K562 (cell line): ENCODE data around the gene BSN. TPM values are rescaled to one million over a fixed set of nuclear protein-coding genes. Genes with fewer than 3 reads are reported as not detected.

Experiments used
- ATAC-seq: fragments of 200-7000 bp; cut with Tn5 transposase; 3 replicates; pipeline ENCODE4 v1.9.1; 2020; ENCODE audit warnings: moderate library complexity
- BruUV-seq: library from RNA; stranded (reverse); fragments of 400-500 nt; replicated peaks from 2 replicates; lab custom pipeline; 2021; lab: Mats Ljungman, UMichigan
- CTCF ChIA-PET: fragments of 300-600 bp; formaldehyde crosslinking; extraction: SDS; loops from one replicate; lab custom pipeline; 2021; ENCODE audit warnings: low intra/inter-chr PET ratio; lab: Yijun Ruan, JAX
- POLR2A ChIA-PET: fragments of 300-600, 350-650 bp; sonication (Branson Sonifier 250); formaldehyde crosslinking; extraction: SDS; loops from one replicate; lab custom pipeline; 2021; ENCODE audit warnings: antibody characterized with exemption, inconsistent platforms; lab: Yijun Ruan, JAX
- DNase-seq, 4 experiments: peaks; one replicate each; pipeline versions ENCODE4 v3.0.0 to v3.0.0-alpha.2; 2011 to 2018; ENCODE audit warnings: low spot score in 3 of 4, mixed read lengths in 3 of 4; ENCODE audit errors: extremely low read depth in 1 of 4
- FAIRE-seq: peaks from 2 replicates; lab custom pipeline; 2011; peaks lifted over from hg19 to GRCh38; lab: Jason Lieb, UNC
- H2AFZ ChIP-seq: 2 replicates; pipeline ENCODE4 v1.6.0; 2011; ENCODE audit warnings: low read depth, low read length, control low read depth, inconsistent platforms
- H3K27ac ChIP-seq: fragments of 200-600 bp; 3 replicates; pipeline ENCODE4 v1.8.0; 2011; ENCODE audit warnings: low read depth, mild to moderate bottlenecking, control low read depth, inconsistent platforms, low read length, moderate library complexity, mixed read lengths; ENCODE audit errors: extremely low read depth
- H3K27me3 ChIP-seq, 2 experiments: fragments of 300-600 bp in 1 of 2; 2 replicates in 1 of 2; 3 replicates in 1 of 2; pipeline versions ENCODE4 v1.6.0 to v1.8.0; 2011; ENCODE audit warnings: inconsistent platforms in 2 of 2, low read length in 2 of 2, mild to moderate bottlenecking in 1 of 2, mixed read lengths in 1 of 2, moderate library complexity in 1 of 2; ENCODE audit not compliant: control insufficient read depth in 2 of 2, insufficient read depth in 2 of 2
- H3K36me3 ChIP-seq: fragments of 300-600 bp; 3 replicates; pipeline ENCODE4 v1.8.0; 2011; ENCODE audit warnings: mild to moderate bottlenecking, low read length, inconsistent platforms; ENCODE audit not compliant: control insufficient read depth, insufficient read depth
- H3K4me1 ChIP-seq, 2 experiments: fragments of 200-600 bp in 1 of 2; replicated peaks in 1 of 2; 2 replicates in 1 of 2; 3 replicates in 1 of 2; pipeline versions ENCODE4 v1.5.1 to v1.8.0; 2011; ENCODE audit warnings: inconsistent platforms in 2 of 2, low read length in 2 of 2, mild to moderate bottlenecking in 1 of 2, mixed read lengths in 1 of 2, moderate library complexity in 1 of 2; ENCODE audit not compliant: control insufficient read depth in 2 of 2, insufficient read depth in 2 of 2
- H3K4me2 ChIP-seq: 2 replicates; pipeline ENCODE4 v1.6.1; 2011; ENCODE audit warnings: low read length, control low read depth, inconsistent platforms, mixed read lengths; ENCODE audit not compliant: insufficient read depth
- H3K4me3 ChIP-seq: fragments of 200-600 bp; sonication (generic), shearing (Covaris generic); 2 replicates; pipeline ENCODE4 v1.5.1; 2016; ENCODE audit warnings: control low read depth, inconsistent platforms
- H3K79me2 ChIP-seq: fragments of 200-600 bp; 3 replicates; pipeline ENCODE4 v1.8.0; 2011; ENCODE audit warnings: low read length, inconsistent platforms; ENCODE audit not compliant: control insufficient read depth, insufficient read depth
- H3K9ac ChIP-seq, 2 experiments: 2 replicates each; pipeline versions ENCODE4 v1.6.0 to v1.6.1; 2011; ENCODE audit warnings: low read depth in 2 of 2, low read length in 2 of 2, control low read depth in 1 of 2, inconsistent platforms in 1 of 2, mild to moderate bottlenecking in 1 of 2, mixed read lengths in 1 of 2; ENCODE audit not compliant: insufficient read depth in 1 of 2
- H3K9me1 ChIP-seq: one replicate; pipeline ENCODE4 v1.6.0; 2011; ENCODE audit warnings: inconsistent platforms, mild to moderate bottlenecking, low read length, moderate library complexity; ENCODE audit not compliant: control insufficient read depth, insufficient read depth
- H3K9me3 ChIP-seq: replicated peaks from 2 replicates; pipeline ENCODE4 v1.5.1; 2011; ENCODE audit warnings: low read depth, low read length, inconsistent platforms; ENCODE audit not compliant: control insufficient read depth, insufficient read depth
- H4K20me1 ChIP-seq: replicated peaks from 2 replicates; pipeline ENCODE4 v1.6.1; 2011; ENCODE audit warnings: low read length, inconsistent platforms, mixed read lengths; ENCODE audit not compliant: control insufficient read depth, insufficient read depth
- BRCA1 ChIP-seq, 2 experiments: fragments of 450-650 bp in 1 of 2; sonication (generic) in 1 of 2; formaldehyde crosslinking in 1 of 2; IDR thresholded peaks; 2 replicates each; pipeline versions ENCODE4 v1.5.0 to v1.6.1; 2017 to 2020; ENCODE audit warnings: mild to moderate bottlenecking in 1 of 2, missing genetic modification reagents in 1 of 2
- CAMTA2 ChIP-seq: fragments of 250-450 bp; sonication (Bioruptor Pico); conservative IDR thresholded peaks from 2 replicates; pipeline ENCODE4 v1.5.1; 2022
- FOXK1 ChIP-seq: sonication (generic); formaldehyde crosslinking; IDR thresholded peaks from 2 replicates; pipeline ENCODE4 v1.8.0; 2022; ENCODE audit warnings: missing genetic modification reagents, mild to moderate bottlenecking, borderline replicate concordance
- KDM1A ChIP-seq, 2 experiments: fragments of 450-650 bp; IDR thresholded peaks; 2 replicates each; pipeline ENCODE4 v1.6.1; 2016; ENCODE audit warnings: mild to moderate bottlenecking in 2 of 2
- NCOR1 ChIP-seq: fragments of 450-650 bp; IDR thresholded peaks from 2 replicates; pipeline ENCODE4 v1.6.1; 2016; ENCODE audit warnings: mild to moderate bottlenecking, moderate library complexity
- NEUROD1 ChIP-seq: fragments of 150-350 bp; IDR thresholded peaks from 2 replicates; pipeline ENCODE4 v1.6.1; 2014; ENCODE audit warnings: borderline replicate concordance, low read length, low read depth; ENCODE audit not compliant: partially characterized antibody
- ZC3H4 ChIP-seq: sonication (generic); formaldehyde crosslinking; IDR thresholded peaks from 2 replicates; pipeline ENCODE4 v1.9.0; 2021; ENCODE audit warnings: missing genetic modification reagents, borderline replicate concordance
- ZNF175 ChIP-seq: fragments of 200-800 bp; sonication (Bioruptor generic); IDR thresholded peaks from 2 replicates; pipeline ENCODE4 v1.6.1; 2016; ENCODE audit warnings: low read depth, mild to moderate bottlenecking, missing genetic modification characterization, missing compliant biosample characterization
- ZNF232 ChIP-seq: sonication (generic); formaldehyde crosslinking; IDR thresholded peaks from 2 replicates; pipeline ENCODE4 v1.8.0; 2022; ENCODE audit warnings: mild to moderate bottlenecking, missing genetic modification reagents
- ZSCAN29 ChIP-seq: fragments of 450-650 bp; IDR thresholded peaks from 2 replicates; pipeline ENCODE4 v1.6.1; 2017
- WGBS: fragments of 100-300 bp; shearing (Covaris generic); methylation state at CpG from one replicate; pipeline ENCODE4 v1.1.6; 2016; ENCODE audit warnings: low coverage, mixed read lengths; ENCODE audit not compliant: insufficient coverage; ENCODE audit errors: missing lambda C conversion rate; 5-methylcytosine and 5-hydroxymethylcytosine counted together
- in situ Hi-C: fragments of 300-500 bp; cut with MboI; formaldehyde crosslinking; loops from 4 replicates; pipeline ENCODE4 v1.15.0; 2018; ENCODE audit warnings: inconsistent platforms, mixed read lengths
- intact Hi-C: fragments of 100-400 bp; cut with micrococcal nuclease; formaldehyde crosslinking; loops from 2 replicates; pipeline ENCODE4 v1.14.2; 2022
- polyA plus RNA-seq, 8 experiments: library from polyadenylated mRNA; depleted of rRNA in 4 of 8; stranded (reverse) in 5 of 8; unstranded in 3 of 8; fragments of >200 nt; fragmentation: Nextera tagmentation in 2 of 8; fragmentation: Illumina TruSeq in 1 of 8; extraction: Ambion mirVana in 2 of 8; extraction: Trizol in 1 of 8; gene quantifications; 2 replicates each; pipeline versions ENCODE4 v1.2.1 to v1.2.3, GENCODE V29; 2011 to 2014; ENCODE audit warnings: inconsistent platforms in 1 of 8, missing spikeins in 1 of 8
- total RNA-seq, 7 experiments: library from RNA; depleted of rRNA in 6 of 7; stranded (reverse); fragments of >200 nt in 6 of 7; fragmentation: Illumina TruSeq in 2 of 7; extraction: Trizol in 2 of 7; gene quantifications; 2 replicates each; pipeline versions ENCODE4 v1.2.1 to v1.2.3, GENCODE V29; 2011 to 2021; ENCODE audit warnings: low replicate concordance in 1 of 7
- TF ChIP-seq, protein P1 (sequence below): fragments of 150-350 bp; IDR thresholded peaks from 2 replicates; pipeline ENCODE4 v1.6.1; 2014; ENCODE audit warnings: low read depth, mild to moderate bottlenecking, low read length, borderline replicate concordance

BSN gene
- total and polyA plus RNA-seq, 9 of the 15 experiments (the other 6 are each of a cell fraction or from before 2014, with no cell fraction given): 0.03 to 1.5 (median 0.29) TPM

DNA sequence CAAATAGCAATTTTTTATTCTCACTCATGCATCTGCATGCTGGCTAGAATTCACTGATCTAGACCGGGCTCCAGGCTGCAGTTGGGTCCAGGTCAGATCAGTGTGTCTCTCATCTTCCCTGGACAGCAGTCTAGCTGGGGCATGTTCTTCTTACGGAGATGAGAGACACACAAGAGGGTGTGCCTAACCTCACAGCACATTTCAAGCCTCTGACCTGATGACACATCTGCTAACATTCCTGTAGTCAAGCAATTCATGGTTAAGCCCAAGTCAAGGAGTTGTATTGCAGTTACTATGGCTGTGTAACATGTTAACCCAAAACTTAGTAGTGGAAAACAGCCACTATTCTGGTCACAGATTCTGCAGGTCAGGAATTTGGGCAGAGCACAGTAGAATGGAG is 13.1 kb downstream of the BSN start:
- Histone ChIP-seq H3K9ac (no peak overlapping the region), H3K27me3 (no peaks in the 10 kb centered on the region), H3K9me1 (no peaks in the 10 kb centered on the region), H3K36me3 (no peaks in the 10 kb centered on the region), H3K79me2 (no peaks in the 10 kb centered on the region), H2AFZ (no peak overlapping the region), H3K4me3 (no peak overlapping the region), H3K9me3 (no peaks in the 10 kb centered on the region), H3K4me1 (no peaks in the 10 kb centered on the region), H3K4me2 (no peak overlapping the region), H3K27ac (no peak overlapping the region), H4K20me1 (no peaks in the 10 kb centered on the region)
- ChIA-PET CTCF (no interaction called here), POLR2A (no interaction called here)
- no peak for ATAC-seq
- whole genome bisulfite sequencing: 4% methylated on average over 2 of the region's 2 CpGs
- in situ Hi-C loops: loop anchor here (10.0 kb wide), 1 partner anchor 97 kb away; no protein-coding TSS in a partner anchor
- BruUV-seq: no TSS peak
- TF ChIP-seq ZC3H4: no peak
- TF ChIP-seq FOXK1: no peak
- TF ChIP-seq NCOR1: no peak
- no peak for TF ChIP-seq ZSCAN29
- TF ChIP-seq CAMTA2: no peak
- TF ChIP-seq NEUROD1: no peak
- no peak for TF ChIP-seq ZNF232 (CRISPR knock-in tag)
- TF ChIP-seq BRCA1 (IDR thresholded peaks at IDR 0.05): no peak
- TF ChIP-seq BRCA1 (CRISPR knock-in tag; IDR thresholded peaks at IDR 0.05): no peak
- TF ChIP-seq ZNF175 (CRISPR knock-in tag): no peak
- TF ChIP-seq KDM1A (IDR thresholded peaks at IDR 0.05): no peak
- TF ChIP-seq, protein P1, sequence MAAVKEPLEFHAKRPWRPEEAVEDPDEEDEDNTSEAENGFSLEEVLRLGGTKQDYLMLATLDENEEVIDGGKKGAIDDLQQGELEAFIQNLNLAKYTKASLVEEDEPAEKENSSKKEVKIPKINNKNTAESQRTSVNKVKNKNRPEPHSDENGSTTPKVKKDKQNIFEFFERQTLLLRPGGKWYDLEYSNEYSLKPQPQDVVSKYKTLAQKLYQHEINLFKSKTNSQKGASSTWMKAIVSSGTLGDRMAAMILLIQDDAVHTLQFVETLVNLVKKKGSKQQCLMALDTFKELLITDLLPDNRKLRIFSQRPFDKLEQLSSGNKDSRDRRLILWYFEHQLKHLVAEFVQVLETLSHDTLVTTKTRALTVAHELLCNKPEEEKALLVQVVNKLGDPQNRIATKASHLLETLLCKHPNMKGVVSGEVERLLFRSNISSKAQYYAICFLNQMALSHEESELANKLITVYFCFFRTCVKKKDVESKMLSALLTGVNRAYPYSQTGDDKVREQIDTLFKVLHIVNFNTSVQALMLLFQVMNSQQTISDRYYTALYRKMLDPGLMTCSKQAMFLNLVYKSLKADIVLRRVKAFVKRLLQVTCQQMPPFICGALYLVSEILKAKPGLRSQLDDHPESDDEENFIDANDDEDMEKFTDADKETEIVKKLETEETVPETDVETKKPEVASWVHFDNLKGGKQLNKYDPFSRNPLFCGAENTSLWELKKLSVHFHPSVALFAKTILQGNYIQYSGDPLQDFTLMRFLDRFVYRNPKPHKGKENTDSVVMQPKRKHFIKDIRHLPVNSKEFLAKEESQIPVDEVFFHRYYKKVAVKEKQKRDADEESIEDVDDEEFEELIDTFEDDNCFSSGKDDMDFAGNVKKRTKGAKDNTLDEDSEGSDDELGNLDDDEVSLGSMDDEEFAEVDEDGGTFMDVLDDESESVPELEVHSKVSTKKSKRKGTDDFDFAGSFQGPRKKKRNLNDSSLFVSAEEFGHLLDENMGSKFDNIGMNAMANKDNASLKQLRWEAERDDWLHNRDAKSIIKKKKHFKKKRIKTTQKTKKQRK: no peak
- intact Hi-C loops: loop anchor here (5.0 kb wide), 1 partner anchor 105 kb away; the partner anchor contains the start of gene APEH
- peak; percentile 6 for FAIRE-seq
- no peak for DNase-seq
